Measurements from ENCODE around the gene GABRG3.

Gene GABRG3

DNA sequence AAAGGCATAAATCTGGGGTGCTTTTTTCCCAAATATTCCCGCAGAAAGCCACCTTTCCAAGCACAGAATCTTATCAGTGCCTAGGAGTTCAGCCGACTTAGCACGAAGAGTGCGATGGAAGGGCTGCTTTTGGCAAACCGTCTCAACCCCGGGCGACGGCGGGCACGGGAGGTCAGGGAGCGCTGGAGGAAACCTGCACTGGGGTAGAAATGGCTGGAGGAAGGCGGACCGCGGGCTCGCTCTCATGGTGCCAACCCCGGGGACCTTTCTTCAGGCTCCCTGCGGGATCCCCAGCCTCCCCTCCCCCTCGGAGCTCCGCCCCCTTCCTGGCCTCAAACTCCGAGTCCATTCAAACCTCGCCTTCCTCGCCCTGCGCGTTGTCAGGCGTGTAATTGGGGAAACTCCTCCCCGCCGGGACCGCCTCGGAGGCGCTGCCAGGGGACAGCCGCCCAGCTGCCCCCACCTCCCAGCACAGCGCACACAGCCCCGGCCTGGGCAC lies at the start of gene GABRG3:
TSS of gene GABRG3 (plus strand) at position 470 of the 499 bp plus-strand sequence.
- no peak for DNase-seq (ENCODE audit: extremely low read depth, low read depth)
- no peak for TF ChIP-seq CTCF (IDR thresholded peaks at IDR 0.05; ENCODE audit: low read depth, low read length)

GRCh38 chr15:26921433-26921832 lies 49.5 kb upstream of the GABRG3 start:
- no peak for DNase-seq (ENCODE audit: extremely low read depth, low read depth)
- TF ChIP-seq CTCF (IDR thresholded peaks at IDR 0.05; ENCODE audit: low read depth, low read length): no peak

DNA sequence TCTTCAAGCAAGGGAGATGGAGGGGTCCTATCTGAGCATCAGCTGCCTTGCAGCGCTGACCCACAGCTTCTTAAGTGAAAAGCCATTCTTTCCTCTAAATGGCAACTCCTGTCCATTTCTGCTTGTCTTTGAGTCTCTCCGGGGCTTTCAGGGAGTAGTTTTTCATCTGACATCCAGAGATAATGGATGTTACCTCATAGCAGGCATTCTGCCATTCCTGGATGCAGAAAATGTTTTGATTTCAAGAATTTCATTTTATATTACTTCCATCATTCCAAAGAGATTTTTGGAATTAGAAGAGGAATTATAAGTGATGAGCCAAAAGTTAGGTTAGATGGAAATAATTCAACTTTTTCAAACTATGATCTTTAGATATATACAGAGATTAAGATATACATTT lies 44.9 kb upstream of the GABRG3 start:
- no peak for DNase-seq (ENCODE audit: extremely low read depth, low read depth)
- TF ChIP-seq CTCF (IDR thresholded peaks at IDR 0.05; ENCODE audit: low read depth, low read length): no peak

DNA sequence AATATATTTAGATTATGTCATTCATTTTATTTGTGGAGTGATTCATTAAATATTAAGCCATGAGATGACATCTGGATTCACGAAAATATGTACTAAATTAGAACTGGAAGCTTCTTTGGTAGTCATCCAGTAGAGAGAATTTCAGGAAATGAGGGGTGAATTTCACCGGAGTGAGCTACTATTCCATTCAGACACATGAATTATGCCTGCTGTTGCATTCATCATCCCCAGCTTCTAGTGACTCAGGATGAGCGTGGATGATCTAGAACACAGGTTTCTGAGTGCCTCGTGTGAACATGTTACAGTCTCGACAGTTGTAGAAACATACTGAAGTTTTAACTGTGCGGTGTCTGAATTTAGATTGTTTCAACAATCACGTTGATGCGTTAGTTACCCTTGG lies 42.9 kb upstream of the GABRG3 start:
- no peak for DNase-seq (ENCODE audit: extremely low read depth, low read depth)
- TF ChIP-seq CTCF (IDR thresholded peaks at IDR 0.05; ENCODE audit: low read depth, low read length): no peak

GRCh38 chr15:26929588-26929987 lies 41.4 kb upstream of the GABRG3 start:
- no peak for DNase-seq (ENCODE audit: extremely low read depth, low read depth)
- TF ChIP-seq CTCF (IDR thresholded peaks at IDR 0.05; ENCODE audit: low read depth, low read length): no peak

DNA sequence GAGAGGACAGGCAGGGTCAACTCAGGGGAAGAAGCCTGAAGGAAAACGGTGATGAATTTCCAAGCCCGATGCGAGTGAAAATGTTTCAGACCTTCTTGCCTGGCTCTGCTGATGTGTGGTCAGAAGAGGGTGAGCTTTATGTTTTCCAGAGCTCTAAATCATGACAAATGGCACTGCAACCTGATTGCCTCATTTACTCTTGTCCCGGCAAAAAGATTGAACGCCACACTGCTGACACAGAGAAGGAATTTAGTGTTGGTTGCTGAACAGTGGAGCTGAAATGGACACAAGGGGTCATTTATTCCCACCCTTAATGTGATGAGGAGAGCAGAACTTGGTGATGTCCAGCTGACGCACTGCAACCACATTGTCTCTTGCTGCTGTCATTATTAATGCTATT lies 36.1 kb upstream of the GABRG3 start:
- no peak for DNase-seq (ENCODE audit: extremely low read depth, low read depth)
- no peak for TF ChIP-seq CTCF (IDR thresholded peaks at IDR 0.05; ENCODE audit: low read depth, low read length)

DNA sequence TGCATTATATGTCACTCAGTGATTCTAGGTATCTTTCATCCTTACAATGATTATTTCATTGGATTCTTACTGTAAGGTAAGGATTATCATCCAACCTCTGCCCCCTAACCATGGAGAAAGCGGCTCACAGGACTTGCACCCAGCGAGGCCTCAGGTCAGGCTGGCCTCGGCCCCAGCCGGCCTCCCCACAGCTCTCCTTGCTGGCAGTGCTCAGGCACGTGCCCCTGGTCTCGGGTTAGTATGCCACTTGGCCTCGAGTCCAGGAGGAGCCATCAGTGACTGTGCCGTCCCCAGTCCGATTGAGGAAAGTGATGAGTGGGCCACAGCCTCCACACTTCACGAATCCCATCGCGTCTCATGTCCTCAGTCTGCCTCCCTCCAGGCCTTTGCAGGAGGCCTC lies 35.7 kb upstream of the GABRG3 start:
- no peak for TF ChIP-seq CTCF (IDR thresholded peaks at IDR 0.05; ENCODE audit: low read depth, low read length)
- DNase-seq (ENCODE audit: extremely low read depth, low read depth): no peak

Measured in AG09319 (cell line).